Muscle of back (tissue), 11 donors: ENCODE results near the gene SLC38A5. TPM values are rescaled to one million over a fixed set of nuclear protein-coding genes. Genes with fewer than 3 reads are reported as not detected.

Source experiments
- DNase-seq, 3 donors: peaks; one replicate each; pipeline versions ENCODE4 v3.0.0 to v3.0.0-alpha.2; 2013
- polyA plus RNA-seq, 10 donors: library from polyadenylated mRNA; unstranded; fragments of 120-200 nt; gene quantifications; one replicate each; pipeline ENCODE4 v1.2.1, GENCODE V29; 2013; ENCODE audit not compliant: insufficient read length in 10 of 10

SLC38A5 gene
- polyA plus RNA-seq, 10 donors = 5.0 to 10.5 (median 7.9) TPM

- no peak for DNase-seq
Observed at GRCh38 chrX:48492293-48492910, 22.3 kb upstream of the SLC38A5 start.

GRCh38 chrX:48491809-48492208 lies 21.7 kb upstream of the SLC38A5 start:
- DNase-seq = no peak

- DNase-seq = no peak
Observed at GRCh38 chrX:48490661-48491060, 20.6 kb upstream of the SLC38A5 start.

- no peak for DNase-seq
Observed at GRCh38 chrX:48489892-48490291, 19.8 kb upstream of the SLC38A5 start.

GRCh38 chrX:48489296-48489695 lies 19.2 kb upstream of the SLC38A5 start:
- DNase-seq = no peak

GRCh38 chrX:48488034-48488433 lies 18.0 kb upstream of the SLC38A5 start:
- no peak for DNase-seq

GRCh38 chrX:48487362-48487798 lies 17.3 kb upstream of the SLC38A5 start:
- peak in 1 of 3 donors; percentile 64 for DNase-seq

GRCh38 chrX:48482526-48482925 lies 12.5 kb upstream of the SLC38A5 start:
- DNase-seq = no peak

GRCh38 chrX:48480583-48480982 lies 10.5 kb upstream of the SLC38A5 start:
- DNase-seq = no peak

- no peak for DNase-seq
Observed at GRCh38 chrX:48480142-48480541, 10.1 kb upstream of the SLC38A5 start.

- DNase-seq = no peak
Observed at GRCh38 chrX:48478806-48479205, 8.7 kb upstream of the SLC38A5 start.

- no peak for DNase-seq
Observed at GRCh38 chrX:48477960-48478755, 8.1 kb upstream of the SLC38A5 start.

- DNase-seq = no peak
Observed at GRCh38 chrX:48476919-48477318, 6.9 kb upstream of the SLC38A5 start.

GRCh38 chrX:48475774-48476577 lies 5.9 kb upstream of the SLC38A5 start, which contains the start of gene FTSJ1:
TSS of gene FTSJ1 (plus strand) at chrX:48476199. CDS start at chrX:48478048, 1,849 bp downstream.
- peak; percentile 86 to 96 (median 93) for DNase-seq

- DNase-seq = no peak
Observed at GRCh38 chrX:48475296-48475695, 5.2 kb upstream of the SLC38A5 start.

GRCh38 chrX:48474581-48474980 lies 4.5 kb upstream of the SLC38A5 start:
- no peak for DNase-seq

GRCh38 chrX:48474127-48474526 lies 4.1 kb upstream of the SLC38A5 start:
- DNase-seq = no peak

GRCh38 chrX:48473704-48473990 lies 3.6 kb upstream of the SLC38A5 start:
- no peak for DNase-seq

- no peak for DNase-seq
Observed at GRCh38 chrX:48472851-48473703, 3.0 kb upstream of the SLC38A5 start.

- no peak for DNase-seq
Observed at GRCh38 chrX:48472225-48472624, 2.2 kb upstream of the SLC38A5 start.

- no peak for DNase-seq
Observed at GRCh38 chrX:48471504-48471903, 1.4 kb upstream of the SLC38A5 start.

- no peak for DNase-seq
Observed at GRCh38 chrX:48470833-48471118, 716 bp upstream of the SLC38A5 start.
